Measurements from ENCODE around the gene SMURF1. TPM values are rescaled to one million over a fixed set of nuclear protein-coding genes. Genes with fewer than 3 reads are reported as not detected.

The SMURF1 gene
- total RNA-seq, 4 donors from 2014 or later = 19.1 to 27.4 (median 23.9) TPM

- H3K4me1 ChIP-seq = peaks cover 35 to 57% (median 56%) of the 10 kb centered on the region in 4 donors
- H3K9me3 ChIP-seq = no peaks in the 10 kb centered on the region
- peak; percentile 98 for DNase-seq (ENCODE audit: extremely low spot score)
- no peaks in the 10 kb centered on the region for H3K36me3 ChIP-seq
- WGBS = 12% methylated on average over 25 of the region's 33 CpGs
- H3K27ac ChIP-seq (replicated peaks in 1 of 4) = peak overlapping the region; percentile 97 to 100 (median 99)
- TF ChIP-seq EP300 (IDR thresholded peaks at IDR 0.05) = no peak
- TF ChIP-seq POLR2AphosphoS5 (IDR thresholded peaks at IDR 0.05) = no peak
- TF ChIP-seq POLR2A (IDR thresholded peaks at IDR 0.05; ENCODE audit: low read depth) = no peak
- peak overlapping the region; percentile 80 to 99 (median 94) for H3K4me3 ChIP-seq
- no peaks in the 10 kb centered on the region for H3K27me3 ChIP-seq
- intact Hi-C loops (cut with DNase I) = loop anchor here (5.0 kb wide), 2 partner anchors 101 to 169 kb away; no protein-coding TSS in a partner anchor
These were observed 984 bp downstream of the SMURF1 start for GRCh38 chr7:99142727-99143520.

DNA sequence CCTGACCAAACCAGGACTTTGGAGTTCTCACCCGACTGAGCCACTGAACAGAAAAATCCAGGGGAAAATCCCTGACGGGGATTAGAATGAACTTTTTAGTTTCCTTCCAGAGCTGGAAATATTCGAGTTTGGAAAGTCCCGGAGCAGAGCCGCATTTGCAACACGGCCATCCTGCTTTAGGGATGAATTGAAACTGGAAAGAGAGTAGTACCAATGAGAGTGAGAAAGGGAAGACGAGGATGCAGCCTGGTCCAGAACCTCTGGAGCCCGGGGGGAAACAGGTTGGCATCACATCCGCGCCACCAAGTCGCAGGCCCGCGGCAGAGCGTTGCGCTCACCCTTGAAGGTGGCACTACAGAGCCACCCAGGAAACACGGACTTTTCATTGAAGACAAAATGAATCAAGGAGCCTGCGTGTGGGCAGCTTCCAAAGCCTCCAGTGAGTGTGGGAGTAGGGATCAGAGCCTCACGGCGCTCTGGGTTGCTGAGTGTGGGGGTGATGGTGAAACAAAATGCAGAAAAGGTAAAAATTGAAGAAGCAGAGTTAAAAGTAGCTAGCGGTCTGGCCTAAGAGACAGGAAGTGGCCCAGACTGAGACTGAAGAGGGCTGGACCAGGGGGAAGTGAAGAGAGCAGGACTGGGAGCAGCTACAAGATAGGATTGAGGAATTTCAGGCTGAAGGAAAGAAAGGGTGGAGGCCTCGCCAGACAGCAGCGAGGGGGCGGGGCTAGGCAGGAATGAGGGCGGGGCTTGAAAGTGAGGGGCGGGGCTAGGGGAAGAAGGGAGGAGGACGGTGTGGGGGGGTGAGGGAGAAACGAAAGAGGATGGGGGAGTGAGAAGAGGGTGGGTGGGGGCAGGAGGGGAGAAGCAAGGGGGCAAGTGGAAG, 1.8 kb downstream of the SMURF1 start:
- H3K36me3 ChIP-seq = no peaks in the 10 kb centered on the region
- intact Hi-C loops (cut with DNase I) = loop anchor here (5.0 kb wide), 2 partner anchors 100 to 170 kb away; no protein-coding TSS in a partner anchor
- H3K4me1 ChIP-seq = peaks cover 43 to 65% (median 65%) of the 10 kb centered on the region in 4 donors
- H3K4me3 ChIP-seq = peak overlapping the region; percentile 80 to 99 (median 94)
- 26% methylated on average over 27 of the region's 27 CpGs for WGBS
- no peaks in the 10 kb centered on the region for H3K27me3 ChIP-seq
- peak; percentile 93 for DNase-seq (ENCODE audit: extremely low spot score)
- TF ChIP-seq EP300 (IDR thresholded peaks at IDR 0.05) (no peak), POLR2A (IDR thresholded peaks at IDR 0.05; ENCODE audit: low read depth) (no peak), POLR2AphosphoS5 (IDR thresholded peaks at IDR 0.05) (peak; percentile 56 to 76)
- TF ChIP-seq, protein P1, sequence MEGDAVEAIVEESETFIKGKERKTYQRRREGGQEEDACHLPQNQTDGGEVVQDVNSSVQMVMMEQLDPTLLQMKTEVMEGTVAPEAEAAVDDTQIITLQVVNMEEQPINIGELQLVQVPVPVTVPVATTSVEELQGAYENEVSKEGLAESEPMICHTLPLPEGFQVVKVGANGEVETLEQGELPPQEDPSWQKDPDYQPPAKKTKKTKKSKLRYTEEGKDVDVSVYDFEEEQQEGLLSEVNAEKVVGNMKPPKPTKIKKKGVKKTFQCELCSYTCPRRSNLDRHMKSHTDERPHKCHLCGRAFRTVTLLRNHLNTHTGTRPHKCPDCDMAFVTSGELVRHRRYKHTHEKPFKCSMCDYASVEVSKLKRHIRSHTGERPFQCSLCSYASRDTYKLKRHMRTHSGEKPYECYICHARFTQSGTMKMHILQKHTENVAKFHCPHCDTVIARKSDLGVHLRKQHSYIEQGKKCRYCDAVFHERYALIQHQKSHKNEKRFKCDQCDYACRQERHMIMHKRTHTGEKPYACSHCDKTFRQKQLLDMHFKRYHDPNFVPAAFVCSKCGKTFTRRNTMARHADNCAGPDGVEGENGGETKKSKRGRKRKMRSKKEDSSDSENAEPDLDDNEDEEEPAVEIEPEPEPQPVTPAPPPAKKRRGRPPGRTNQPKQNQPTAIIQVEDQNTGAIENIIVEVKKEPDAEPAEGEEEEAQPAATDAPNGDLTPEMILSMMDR (IDR thresholded peaks at IDR 0.05) = no peak
- no peaks in the 10 kb centered on the region for H3K9me3 ChIP-seq
- H3K27ac ChIP-seq (replicated peaks in 1 of 4) = peak overlapping the region; percentile 97 to 100 (median 99)

- Histone ChIP-seq H3K4me3 (peak overlapping the region; percentile 80 to 99 (median 94)), H3K27me3 (no peaks in the 10 kb centered on the region), H3K4me1 (peaks cover 48 to 72% (median 72%) of the 10 kb centered on the region in 4 donors), H3K9me3 (no peaks in the 10 kb centered on the region), H3K36me3 (no peaks in the 10 kb centered on the region), H3K27ac (replicated peaks in 1 of 4) (peak overlapping the region; percentile 97 to 100 (median 99))
- no peak for TF ChIP-seq EP300 (IDR thresholded peaks at IDR 0.05)
- TF ChIP-seq POLR2A (IDR thresholded peaks at IDR 0.05; ENCODE audit: low read depth) = no peak
- TF ChIP-seq, protein P1 (IDR thresholded peaks at IDR 0.05) = no peak
- TF ChIP-seq POLR2AphosphoS5 (IDR thresholded peaks at IDR 0.05) = no peak
- intact Hi-C loops (cut with DNase I) = loop anchor here (5.0 kb wide), 2 partner anchors 99 to 171 kb away; no protein-coding TSS in a partner anchor
- 39% methylated on average over 3 of the region's 3 CpGs for WGBS
- DNase-seq (ENCODE audit: extremely low spot score) = no peak
These were observed 2.6 kb downstream of the SMURF1 start for GRCh38 chr7:99141334-99141733.

- no peaks in the 10 kb centered on the region for H3K27me3 ChIP-seq
- intact Hi-C loops (cut with DNase I) = loop anchor here (5.0 kb wide), 2 partner anchors 99 to 171 kb away; no protein-coding TSS in a partner anchor
- 78% methylated on average over 6 of the region's 6 CpGs for WGBS
- DNase-seq (ENCODE audit: extremely low spot score) = no peak
- H3K4me1 ChIP-seq = peaks cover 49 to 78% (median 76%) of the 10 kb centered on the region in 4 donors
- peak overlapping the region; percentile 80 to 99 (median 94) for H3K4me3 ChIP-seq
- peak overlapping the region; percentile 97 to 100 (median 99) for H3K27ac ChIP-seq (replicated peaks in 1 of 4)
- TF ChIP-seq, protein P1 (IDR thresholded peaks at IDR 0.05) = no peak
- TF ChIP-seq EP300 (IDR thresholded peaks at IDR 0.05) (no peak), POLR2AphosphoS5 (IDR thresholded peaks at IDR 0.05) (no peak), POLR2A (IDR thresholded peaks at IDR 0.05; ENCODE audit: low read depth) (no peak)
- no peaks in the 10 kb centered on the region for H3K36me3 ChIP-seq
- no peaks in the 10 kb centered on the region for H3K9me3 ChIP-seq
These were observed 3.1 kb downstream of the SMURF1 start for GRCh38 chr7:99140813-99141212.

All from esophagus muscularis mucosa (tissue), 4 donors.